NCI-H2196 treated with DMSO at 0.1 percent for 48 hours (cell line): Measurements from ENCODE around the gene SH3RF1.
"Not testable (repeated sequence)": the region's sequence is repeated elsewhere in the genome, so short reads cannot be mapped to it uniquely, and the experiment has no call there.

Experiments
- DNase-seq: peaks from one replicate; lab custom pipeline; 2025; ENCODE audit not compliant: unreplicated experiment; lab: John Stamatoyannopoulos, UW

Gene SH3RF1

GRCh38 chr4:169270810-169271691, at the start of gene SH3RF1:
Gene SH3RF1 (minus strand): TSS chr4:169270956. CDS start chr4:169269212, 1,744 bp downstream.
- peak; percentile 8 for DNase-seq

- no peak for DNase-seq
Observed at GRCh38 chr4:169315530-169316343, 45.0 kb upstream of the SH3RF1 start.

GRCh38 chr4:169314906-169315305, 44.1 kb upstream of the SH3RF1 start:
- no peak for DNase-seq

GRCh38 chr4:169313732-169314131, 43.0 kb upstream of the SH3RF1 start:
- no peak for DNase-seq

- no peak for DNase-seq
Observed at GRCh38 chr4:169312690-169313422, 42.1 kb upstream of the SH3RF1 start.

- DNase-seq: no peak
Observed at GRCh38 chr4:169311643-169312365, 41.0 kb upstream of the SH3RF1 start.

GRCh38 chr4:169309326-169309967, 38.7 kb upstream of the SH3RF1 start:
- no peak for DNase-seq

GRCh38 chr4:169307576-169307975, 36.8 kb upstream of the SH3RF1 start:
- no peak for DNase-seq

- no peak for DNase-seq
Observed at GRCh38 chr4:169305651-169306050, 34.9 kb upstream of the SH3RF1 start.

- no peak for DNase-seq
Observed at GRCh38 chr4:169305173-169305572, 34.4 kb upstream of the SH3RF1 start.

GRCh38 chr4:169295822-169296221, 25.1 kb upstream of the SH3RF1 start:
- no peak for DNase-seq

- DNase-seq: no peak
Observed at GRCh38 chr4:169293343-169294176, 22.8 kb upstream of the SH3RF1 start.

- not testable (repeated sequence) for DNase-seq
Observed at GRCh38 chr4:169287983-169288382, 17.2 kb upstream of the SH3RF1 start.

- DNase-seq: no peak
Observed at GRCh38 chr4:169286562-169287301, 16.0 kb upstream of the SH3RF1 start.

GRCh38 chr4:169283114-169283509, 12.4 kb upstream of the SH3RF1 start:
- no peak for DNase-seq

- DNase-seq: no peak
Observed at GRCh38 chr4:169282429-169283113, 11.8 kb upstream of the SH3RF1 start.

GRCh38 chr4:169279108-169279507, 8.4 kb upstream of the SH3RF1 start:
- DNase-seq: no peak

GRCh38 chr4:169278624-169279023, 7.9 kb upstream of the SH3RF1 start:
- DNase-seq: no peak
